ENCODE measurements around the gene SMPD2. TPM values are rescaled to one million over a fixed set of nuclear protein-coding genes. Genes with fewer than 3 reads are reported as not detected.

Gene SMPD2
- total RNA-seq, 1 donor from 2014 or later = 14.7 TPM

- Mint-ChIP-seq H3K27me3 (ENCODE audit: low read depth) (peaks cover 22% of the 10 kb centered on the region), H3K27ac (no peak overlapping the region), H3K36me3 (ENCODE audit: low read depth) (no peaks in the 10 kb centered on the region), H3K4me3 (ENCODE audit: low read depth) (no peak overlapping the region), H3K4me1 (ENCODE audit: low read depth) (peaks cover 8% of the 10 kb centered on the region), H3K9me3 (no peaks in the 10 kb centered on the region)
- intact Hi-C loops (cut with micrococcal nuclease) = no loop called here
- no peak for DNase-seq (ENCODE audit: low spot score)
These were observed 11.0 kb upstream of the SMPD2 start for GRCh38 chr6:109429496-109429895.

GRCh38 chr6:109434456-109434855, 6.1 kb upstream of the SMPD2 start:
- no peak overlapping the region for H3K4me3 Mint-ChIP-seq (ENCODE audit: low read depth)
- H3K36me3 Mint-ChIP-seq (ENCODE audit: low read depth) = no peaks in the 10 kb centered on the region
- no peak overlapping the region for H3K27ac Mint-ChIP-seq

GRCh38 chr6:109436041-109436440, 4.5 kb upstream of the SMPD2 start:
- Mint-ChIP-seq H3K9me3 (no peaks in the 10 kb centered on the region), H3K27me3 (ENCODE audit: low read depth) (peaks cover 15% of the 10 kb centered on the region), H3K27ac (no peak overlapping the region), H3K4me3 (ENCODE audit: low read depth) (no peak overlapping the region), H3K36me3 (ENCODE audit: low read depth) (peaks cover under 1% of the 10 kb centered on the region), H3K4me1 (ENCODE audit: low read depth) (peaks cover 1% of the 10 kb centered on the region)
- intact Hi-C loops (cut with micrococcal nuclease) = no loop called here
- DNase-seq (ENCODE audit: low spot score) = no peak

More at GRCh38 chr6:109434456-109434855, 6.1 kb upstream of the SMPD2 start:
- intact Hi-C loops (cut with micrococcal nuclease) = no loop called here
- Mint-ChIP-seq H3K9me3 (no peaks in the 10 kb centered on the region), H3K27me3 (ENCODE audit: low read depth) (peaks cover 18% of the 10 kb centered on the region), H3K4me1 (ENCODE audit: low read depth) (peaks cover 1% of the 10 kb centered on the region)
- no peak for DNase-seq (ENCODE audit: low spot score)

DNA sequence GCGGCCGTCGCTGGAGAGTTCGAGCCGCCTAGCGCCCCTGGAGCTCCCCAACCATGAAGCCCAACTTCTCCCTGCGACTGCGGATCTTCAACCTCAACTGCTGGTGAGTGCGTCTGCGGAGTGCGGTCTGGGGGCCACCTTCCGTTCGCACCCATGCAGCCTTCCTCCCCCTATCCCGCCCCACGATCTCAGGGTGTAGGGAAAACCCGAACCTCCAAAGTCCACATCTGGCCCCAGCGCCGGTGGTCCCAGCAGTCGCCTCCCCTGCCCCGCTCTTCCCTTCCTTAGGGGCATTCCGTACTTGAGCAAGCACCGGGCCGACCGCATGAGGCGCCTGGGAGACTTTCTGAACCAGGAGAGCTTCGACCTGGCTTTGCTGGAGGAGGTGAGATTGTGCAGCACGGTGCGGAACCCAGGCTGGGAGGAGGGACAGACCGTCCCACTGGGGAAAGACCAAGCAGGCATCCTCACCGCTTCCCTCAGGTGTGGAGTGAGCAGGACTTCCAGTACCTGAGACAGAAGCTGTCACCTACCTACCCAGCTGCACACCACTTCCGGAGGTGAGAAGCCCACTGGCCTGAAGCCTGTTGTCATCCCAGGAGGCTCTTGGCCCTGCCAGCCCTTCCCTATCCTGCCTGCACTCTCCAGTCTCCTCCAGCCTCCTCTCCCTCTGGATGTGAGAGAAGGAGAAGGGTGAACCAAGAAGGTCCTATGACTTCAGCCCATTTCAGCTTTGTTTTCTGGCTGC, 719 bp downstream of the SMPD2 start:
- H3K4me1 Mint-ChIP-seq (ENCODE audit: low read depth) = peaks cover 17% of the 10 kb centered on the region
- peak; percentile 40 for DNase-seq (ENCODE audit: low spot score)
- H3K36me3 Mint-ChIP-seq (ENCODE audit: low read depth) = peaks cover 42% of the 10 kb centered on the region
- intact Hi-C loops (cut with micrococcal nuclease) = loop anchor here (2.0 to 5.0 kb wide), 3 partner anchors 41 to 254 kb away; partner anchors contain the start of genes CD164 and ZBTB24
- peak overlapping the region; percentile 92 for H3K4me3 Mint-ChIP-seq (ENCODE audit: low read depth)
- H3K27ac Mint-ChIP-seq = peak overlapping the region; percentile 92
- H3K27me3 Mint-ChIP-seq (ENCODE audit: low read depth) = no peaks in the 10 kb centered on the region
- no peaks in the 10 kb centered on the region for H3K9me3 Mint-ChIP-seq

DNA sequence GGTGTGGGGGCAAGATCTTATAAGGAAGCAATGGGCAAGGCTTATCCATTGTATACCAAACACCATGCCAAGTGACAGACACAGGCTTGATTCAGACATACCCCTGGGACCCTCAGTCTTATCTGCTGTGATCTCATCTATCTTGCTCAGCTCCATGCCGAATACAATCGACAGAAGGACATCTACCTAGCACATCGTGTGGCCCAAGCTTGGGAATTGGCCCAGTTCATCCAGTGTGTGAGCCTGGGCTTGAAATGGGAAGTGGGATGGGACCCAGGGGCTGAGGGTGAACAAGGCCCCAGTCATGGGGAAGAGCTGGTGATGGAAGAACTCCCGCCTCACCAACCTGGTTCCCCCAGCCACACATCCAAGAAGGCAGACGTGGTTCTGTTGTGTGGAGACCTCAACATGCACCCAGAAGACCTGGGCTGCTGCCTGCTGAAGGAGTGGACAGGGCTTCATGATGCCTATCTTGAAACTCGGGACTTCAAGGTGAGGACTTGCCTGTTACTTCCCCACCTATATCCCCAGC, 1.9 kb downstream of the SMPD2 start:
- H3K9me3 Mint-ChIP-seq = no peaks in the 10 kb centered on the region

DNA sequence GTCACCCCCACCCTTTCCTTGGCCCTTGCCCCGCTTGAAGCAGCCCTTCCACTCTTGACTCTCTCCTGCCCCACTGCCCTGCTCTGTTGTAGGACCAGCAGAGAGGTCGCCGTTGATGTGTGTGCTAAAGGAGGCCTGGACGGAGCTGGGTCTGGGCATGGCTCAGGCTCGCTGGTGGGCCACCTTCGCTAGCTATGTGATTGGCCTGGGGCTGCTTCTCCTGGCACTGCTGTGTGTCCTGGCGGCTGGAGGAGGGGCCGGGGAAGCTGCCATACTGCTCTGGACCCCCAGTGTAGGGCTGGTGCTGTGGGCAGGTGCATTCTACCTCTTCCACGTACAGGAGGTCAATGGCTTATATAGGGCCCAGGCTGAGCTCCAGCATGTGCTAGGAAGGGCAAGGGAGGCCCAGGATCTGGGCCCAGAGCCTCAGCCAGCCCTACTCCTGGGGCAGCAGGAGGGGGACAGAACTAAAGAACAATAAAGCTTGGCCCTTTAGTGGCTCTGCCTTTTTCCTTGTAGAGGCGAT, 3.0 kb downstream of the SMPD2 start:
- H3K27me3 Mint-ChIP-seq (ENCODE audit: low read depth) = no peaks in the 10 kb centered on the region
- no peak overlapping the region for H3K27ac Mint-ChIP-seq
- intact Hi-C loops (cut with micrococcal nuclease) = loop anchor here (5.0 kb wide), 2 partner anchors 39 to 256 kb away; partner anchors contain the start of gene ZBTB24
- no peak for DNase-seq (ENCODE audit: low spot score)
- H3K4me3 Mint-ChIP-seq (ENCODE audit: low read depth) = no peak overlapping the region
- peaks cover 22% of the 10 kb centered on the region for H3K4me1 Mint-ChIP-seq (ENCODE audit: low read depth)
- H3K36me3 Mint-ChIP-seq (ENCODE audit: low read depth) = peaks cover 59% of the 10 kb centered on the region
- no peaks in the 10 kb centered on the region for H3K9me3 Mint-ChIP-seq

More for the DNA sequence above, 1.9 kb downstream of the SMPD2 start:
- Mint-ChIP-seq H3K27me3 (ENCODE audit: low read depth) (no peaks in the 10 kb centered on the region), H3K4me1 (ENCODE audit: low read depth) (peaks cover 17% of the 10 kb centered on the region), H3K36me3 (ENCODE audit: low read depth) (peaks cover 49% of the 10 kb centered on the region), H3K27ac (no peak overlapping the region), H3K4me3 (ENCODE audit: low read depth) (peak overlapping the region; percentile 92)
- intact Hi-C loops (cut with micrococcal nuclease) = loop anchor here (5.0 kb wide), 2 partner anchors 40 to 255 kb away; partner anchors contain the start of gene ZBTB24
- no peak for DNase-seq (ENCODE audit: low spot score)

DNA sequence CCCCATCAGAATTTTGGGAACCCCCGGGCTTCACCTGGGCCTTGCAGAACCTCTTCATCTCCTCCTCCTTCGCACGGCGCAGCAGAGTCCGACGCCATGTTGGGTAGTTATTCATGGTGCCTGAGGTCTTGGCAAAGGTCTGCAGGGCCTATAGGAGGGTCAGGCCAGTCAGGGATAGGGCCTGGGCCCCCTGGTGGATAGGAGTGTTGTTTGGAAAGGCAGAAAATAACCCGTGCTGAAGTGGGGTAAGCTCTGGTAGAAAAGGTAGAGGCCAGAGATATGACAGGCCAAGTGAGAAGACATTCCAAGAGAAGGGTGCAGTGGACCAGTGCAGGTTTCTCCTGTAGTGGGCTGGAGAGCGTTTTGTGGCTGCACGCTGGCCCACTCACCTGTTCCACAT, 4.9 kb downstream of the SMPD2 start:
- Mint-ChIP-seq H3K36me3 (ENCODE audit: low read depth) (peaks cover 67% of the 10 kb centered on the region), H3K4me1 (ENCODE audit: low read depth) (peaks cover 33% of the 10 kb centered on the region), H3K9me3 (no peaks in the 10 kb centered on the region), H3K4me3 (ENCODE audit: low read depth) (no peak overlapping the region), H3K27me3 (ENCODE audit: low read depth) (no peaks in the 10 kb centered on the region), H3K27ac (peak overlapping the region; percentile 12)
- intact Hi-C loops (cut with micrococcal nuclease) = no loop called here
- DNase-seq (ENCODE audit: low spot score) = no peak

GRCh38 chr6:109446072-109446471, 5.5 kb downstream of the SMPD2 start:
- H3K36me3 Mint-ChIP-seq (ENCODE audit: low read depth) = peaks cover 72% of the 10 kb centered on the region
- H3K4me3 Mint-ChIP-seq (ENCODE audit: low read depth) = no peak overlapping the region
- no peaks in the 10 kb centered on the region for H3K9me3 Mint-ChIP-seq
- peaks cover 39% of the 10 kb centered on the region for H3K4me1 Mint-ChIP-seq (ENCODE audit: low read depth)
- H3K27me3 Mint-ChIP-seq (ENCODE audit: low read depth) = no peaks in the 10 kb centered on the region
- intact Hi-C loops (cut with micrococcal nuclease) = no loop called here
- H3K27ac Mint-ChIP-seq = no peak overlapping the region
- DNase-seq (ENCODE audit: low spot score) = no peak

DNA sequence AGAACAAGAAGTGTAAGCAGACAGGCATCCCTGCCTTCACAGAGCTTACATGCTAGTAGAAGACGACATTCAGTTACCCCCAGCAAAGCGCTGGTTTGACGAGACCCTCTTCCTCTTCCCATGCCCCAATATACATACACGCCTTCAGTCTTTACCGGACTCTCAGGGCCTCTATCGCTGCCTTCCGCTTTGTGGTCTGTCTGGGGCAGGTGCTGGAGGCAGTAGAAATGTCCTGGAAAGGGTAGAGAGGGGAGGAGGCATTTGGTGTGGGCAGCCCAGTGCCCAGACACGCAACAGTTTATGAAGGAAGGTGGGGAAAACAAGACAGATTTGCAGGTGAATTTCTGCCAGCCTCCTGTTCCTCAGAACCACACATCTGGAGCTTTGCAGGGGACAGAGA, 6.0 kb downstream of the SMPD2 start:
- no peaks in the 10 kb centered on the region for H3K27me3 Mint-ChIP-seq (ENCODE audit: low read depth)
- H3K36me3 Mint-ChIP-seq (ENCODE audit: low read depth) = peaks cover 68% of the 10 kb centered on the region
- intact Hi-C loops (cut with micrococcal nuclease) = no loop called here
- H3K27ac Mint-ChIP-seq = no peak overlapping the region
- H3K4me1 Mint-ChIP-seq (ENCODE audit: low read depth) = peaks cover 36% of the 10 kb centered on the region
- no peak for DNase-seq (ENCODE audit: low spot score)
- H3K9me3 Mint-ChIP-seq = no peaks in the 10 kb centered on the region
- no peak overlapping the region for H3K4me3 Mint-ChIP-seq (ENCODE audit: low read depth)

GRCh38 chr6:109447087-109447486, 6.6 kb downstream of the SMPD2 start:
- no peaks in the 10 kb centered on the region for H3K9me3 Mint-ChIP-seq
- H3K4me3 Mint-ChIP-seq (ENCODE audit: low read depth) = no peak overlapping the region
- intact Hi-C loops (cut with micrococcal nuclease) = no loop called here
- no peak for DNase-seq (ENCODE audit: low spot score)
- peaks cover 32% of the 10 kb centered on the region for H3K4me1 Mint-ChIP-seq (ENCODE audit: low read depth)
- H3K27ac Mint-ChIP-seq = no peak overlapping the region
- no peaks in the 10 kb centered on the region for H3K27me3 Mint-ChIP-seq (ENCODE audit: low read depth)
- peaks cover 69% of the 10 kb centered on the region for H3K36me3 Mint-ChIP-seq (ENCODE audit: low read depth)

GRCh38 chr6:109447878-109448555, 7.5 kb downstream of the SMPD2 start:
- intact Hi-C loops (cut with micrococcal nuclease) = no loop called here
- no peak overlapping the region for H3K27ac Mint-ChIP-seq
- peaks cover 28% of the 10 kb centered on the region for H3K4me1 Mint-ChIP-seq (ENCODE audit: low read depth)
- H3K9me3 Mint-ChIP-seq = no peaks in the 10 kb centered on the region
- H3K4me3 Mint-ChIP-seq (ENCODE audit: low read depth) = no peak overlapping the region
- DNase-seq (ENCODE audit: low spot score) = no peak
- H3K36me3 Mint-ChIP-seq (ENCODE audit: low read depth) = peaks cover 67% of the 10 kb centered on the region
- no peaks in the 10 kb centered on the region for H3K27me3 Mint-ChIP-seq (ENCODE audit: low read depth)

- Mint-ChIP-seq H3K27ac (no peak overlapping the region), H3K9me3 (no peaks in the 10 kb centered on the region), H3K4me1 (ENCODE audit: low read depth) (peaks cover 31% of the 10 kb centered on the region), H3K4me3 (ENCODE audit: low read depth) (no peak overlapping the region), H3K27me3 (ENCODE audit: low read depth) (no peaks in the 10 kb centered on the region), H3K36me3 (ENCODE audit: low read depth) (peaks cover 61% of the 10 kb centered on the region)
- DNase-seq (ENCODE audit: low spot score) = no peak
- intact Hi-C loops (cut with micrococcal nuclease) = no loop called here
These were observed 8.1 kb downstream of the SMPD2 start for GRCh38 chr6:109448615-109449014.
